Cardiac fibroblast (primary cell): Measurements from ENCODE around the gene TTC12.
A peak's percentile ranks its signal among the peaks of the same experiment; 100 is the strongest.

Source experiments
- DNase-seq, 2 donors: peaks; one replicate each; pipeline versions ENCODE4 v3.0.0 to v3.0.0-alpha.2; 2010; ENCODE audit warnings: low read depth in 2 of 2
- H3K4me3 ChIP-seq, 2 donors: replicated peaks in 1 of 2; 1 replicate in 1 of 2; 2 replicates in 1 of 2; pipeline ENCODE4 v1.5.1; 2011; ENCODE audit warnings: low read depth in 2 of 2, low read length in 2 of 2, mild to moderate bottlenecking in 2 of 2, moderate library complexity in 1 of 2
- CTCF ChIP-seq: IDR thresholded peaks from one replicate; pipeline ENCODE4 v1.5.1; 2011; ENCODE audit warnings: low read depth, mild to moderate bottlenecking, low read length, inconsistent platforms

The TTC12 gene

GRCh38 chr11:113351068-113351450 lies 36.7 kb downstream of the TTC12 start:
- DNase-seq = no peak
- TF ChIP-seq CTCF = no peak
- no peak overlapping the region for H3K4me3 ChIP-seq

- DNase-seq = peak in 1 of 2 donors; percentile 35
- no peak for TF ChIP-seq CTCF
- H3K4me3 ChIP-seq = no peak overlapping the region
These were observed 37.1 kb downstream of the TTC12 start for GRCh38 chr11:113351480-113351879.

- no peak for DNase-seq
- TF ChIP-seq CTCF = no peak
These were observed 41.8 kb downstream of the TTC12 start for GRCh38 chr11:113356203-113356602.

GRCh38 chr11:113363406-113363805 lies 49.0 kb downstream of the TTC12 start:
- TF ChIP-seq CTCF = no peak
- DNase-seq = no peak
- H3K4me3 ChIP-seq = no peak overlapping the region

More at GRCh38 chr11:113356203-113356602, 41.8 kb downstream of the TTC12 start:
- no peak overlapping the region for H3K4me3 ChIP-seq

GRCh38 chr11:113363996-113364641 lies 49.7 kb downstream of the TTC12 start:
- H3K4me3 ChIP-seq = no peak overlapping the region
- no peak for DNase-seq
- no peak for TF ChIP-seq CTCF

- no peak for TF ChIP-seq CTCF
- no peak for DNase-seq
- no peak overlapping the region for H3K4me3 ChIP-seq
These were observed 51.5 kb downstream of the TTC12 start for GRCh38 chr11:113365895-113366294.

- H3K4me3 ChIP-seq = no peak overlapping the region
- DNase-seq = no peak
- no peak for TF ChIP-seq CTCF
These were observed 55.0 kb downstream of the TTC12 start for GRCh38 chr11:113369411-113369810.
